Femur (tissue), 1 donor: ENCODE results near the gene YAF2.
"Not testable (repeated sequence)": the region's sequence is repeated elsewhere in the genome, so short reads cannot be mapped to it uniquely, and the experiment has no call there.

Source experiments
- DNase-seq: peaks from one replicate; pipeline ENCODE4 v3.0.0-alpha.2; 2017

Gene YAF2

GRCh38 chr12:42192258-42192657, 45.8 kb downstream of the YAF2 start:
- DNase-seq, result no peak

DNA sequence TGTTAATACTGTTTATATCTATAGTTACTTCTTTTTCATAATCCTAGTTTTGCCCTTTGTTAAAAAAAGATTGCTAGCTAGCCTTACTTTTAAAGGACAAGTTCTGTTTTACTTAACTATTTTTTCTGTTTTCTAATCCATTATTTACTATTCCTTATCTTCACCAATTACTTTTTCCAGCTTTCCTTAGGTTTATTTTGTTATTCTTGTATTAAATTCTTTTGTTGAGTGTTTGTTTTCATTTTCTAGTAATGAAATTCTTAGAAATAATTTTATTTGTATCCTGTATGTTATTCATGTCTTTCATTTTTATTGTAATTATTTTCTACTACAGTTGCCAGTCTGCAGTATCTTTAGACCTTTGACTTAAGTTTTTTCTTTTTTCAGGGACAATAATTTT, 47.7 kb downstream of the YAF2 start:
- no peak for DNase-seq

DNA sequence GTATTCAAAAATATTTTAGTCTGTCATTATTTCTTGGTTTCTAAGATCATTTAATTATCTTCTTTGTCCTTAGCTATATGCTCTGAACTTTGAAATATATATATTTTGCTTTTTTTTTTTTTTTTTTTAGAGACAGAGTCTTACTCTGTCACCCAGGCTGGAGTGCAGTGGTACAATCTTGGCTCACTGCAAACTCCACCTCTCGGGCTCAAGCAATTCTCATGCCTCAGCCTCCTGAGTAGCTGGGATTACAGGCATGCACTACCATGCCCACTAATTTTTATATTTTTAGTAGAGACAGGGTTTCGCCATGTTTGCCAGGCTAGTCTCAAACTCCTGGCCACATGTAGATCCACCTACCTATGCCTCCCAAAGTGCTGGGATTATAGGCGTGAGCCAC, 49.8 kb downstream of the YAF2 start:
- DNase-seq, result not testable (repeated sequence)

- DNase-seq, result no peak
These were observed 50.2 kb downstream of the YAF2 start for GRCh38 chr12:42187799-42188198.

- no peak for DNase-seq
These were observed 51.3 kb downstream of the YAF2 start for GRCh38 chr12:42186793-42187192.

DNA sequence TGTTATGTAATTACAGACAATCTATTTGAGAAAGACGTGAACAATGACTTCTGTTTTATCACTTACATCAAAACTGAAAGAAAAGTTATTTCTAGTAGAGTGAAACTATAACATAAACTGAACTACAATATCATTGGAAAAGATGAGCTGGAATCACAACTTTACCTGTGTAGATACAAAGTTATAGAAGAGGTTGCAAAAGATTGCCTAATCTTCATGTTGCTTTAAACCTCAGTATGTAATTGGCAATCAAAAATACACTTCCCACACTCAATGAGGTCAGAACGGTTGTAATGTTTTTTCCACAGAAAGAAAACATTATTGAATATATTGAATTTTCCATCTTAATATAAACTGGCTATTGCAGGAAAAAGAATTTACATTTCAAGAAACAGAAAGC, 55.7 kb downstream of the YAF2 start:
- DNase-seq, result no peak

GRCh38 chr12:42180990-42181596, 57.0 kb downstream of the YAF2 start:
- no peak for DNase-seq

DNA sequence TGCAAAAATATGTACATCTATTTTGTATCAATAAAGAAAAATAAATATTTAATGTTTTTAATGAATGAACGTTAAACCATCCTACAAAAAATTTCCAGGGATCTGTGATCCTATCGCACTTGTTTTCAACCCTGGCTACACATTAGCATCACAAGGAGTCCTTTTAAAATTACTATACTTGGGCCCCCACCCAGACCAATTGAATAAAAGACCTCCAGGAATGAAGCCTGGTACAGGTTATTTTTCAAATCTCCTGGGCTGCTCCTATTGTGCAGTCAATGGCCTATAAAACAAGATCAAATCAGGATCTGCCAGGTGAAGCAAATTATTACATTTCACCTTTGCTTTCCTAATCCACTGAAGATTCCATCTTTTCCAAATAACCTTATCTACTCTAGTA, 59.9 kb downstream of the YAF2 start:
- DNase-seq, result no peak

- DNase-seq, result no peak
These were observed 63.1 kb downstream of the YAF2 start for GRCh38 chr12:42174978-42175377.

DNA sequence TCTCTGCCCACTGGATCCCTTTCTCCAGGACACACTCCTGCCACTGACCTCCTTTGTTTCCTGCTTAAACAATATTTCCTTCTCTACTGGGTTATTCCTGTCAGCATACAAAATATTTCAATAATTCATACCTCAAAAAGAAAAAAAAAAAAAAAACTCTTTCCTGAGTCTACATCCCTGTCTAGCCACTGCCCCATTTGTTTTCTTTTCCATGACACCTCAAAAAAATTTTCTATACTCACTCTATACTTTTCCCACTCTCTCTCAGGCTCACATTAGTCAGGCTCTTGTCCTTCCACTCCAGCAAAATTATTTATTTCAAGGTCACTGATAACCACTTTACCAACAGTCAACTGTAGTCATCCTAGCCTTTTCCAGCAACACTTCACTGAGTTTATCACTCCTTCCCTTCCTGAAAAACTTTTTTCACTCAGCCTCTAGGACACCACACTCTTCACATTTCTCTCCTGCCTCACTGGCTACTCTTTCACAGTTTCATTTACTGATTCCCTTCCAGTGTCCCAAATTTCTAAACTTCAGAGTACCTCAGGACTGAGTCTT, 64.0 kb downstream of the YAF2 start:
- no peak for DNase-seq

DNA sequence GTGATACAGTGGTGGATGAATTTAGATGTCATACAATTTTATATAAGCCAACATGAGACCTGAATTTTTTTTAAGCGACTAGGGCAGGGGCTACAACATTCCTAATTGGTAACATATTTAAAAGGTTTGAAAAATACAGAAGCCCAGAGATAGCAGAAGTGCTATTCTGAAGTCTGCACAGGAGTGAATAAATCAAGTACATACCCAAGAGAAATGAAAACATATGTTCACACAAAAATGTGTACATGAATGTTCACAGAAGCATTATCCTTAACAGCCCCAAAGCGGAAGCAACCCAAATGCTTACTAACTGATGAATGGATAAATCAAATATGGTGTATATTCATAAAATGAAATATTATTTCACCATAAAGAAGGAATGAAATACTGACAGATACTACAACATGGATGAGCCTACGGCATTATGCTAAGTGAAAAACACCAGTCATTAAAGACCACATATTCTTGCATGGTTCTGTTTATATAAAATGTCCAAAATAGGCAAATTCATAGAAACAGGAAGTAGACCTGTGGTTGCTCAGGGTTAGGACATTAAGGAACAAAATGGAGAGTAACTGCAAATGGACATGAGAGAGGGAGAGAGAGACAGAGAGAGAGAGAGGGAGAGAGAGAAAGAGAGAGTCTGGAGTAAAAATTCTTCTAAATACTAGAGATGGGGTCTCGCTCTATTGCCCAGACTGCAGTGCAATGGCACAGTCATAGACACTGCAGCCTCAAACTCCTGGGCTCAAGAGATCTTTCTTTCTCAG, 65.4 kb downstream of the YAF2 start:
- DNase-seq, result no peak

DNA sequence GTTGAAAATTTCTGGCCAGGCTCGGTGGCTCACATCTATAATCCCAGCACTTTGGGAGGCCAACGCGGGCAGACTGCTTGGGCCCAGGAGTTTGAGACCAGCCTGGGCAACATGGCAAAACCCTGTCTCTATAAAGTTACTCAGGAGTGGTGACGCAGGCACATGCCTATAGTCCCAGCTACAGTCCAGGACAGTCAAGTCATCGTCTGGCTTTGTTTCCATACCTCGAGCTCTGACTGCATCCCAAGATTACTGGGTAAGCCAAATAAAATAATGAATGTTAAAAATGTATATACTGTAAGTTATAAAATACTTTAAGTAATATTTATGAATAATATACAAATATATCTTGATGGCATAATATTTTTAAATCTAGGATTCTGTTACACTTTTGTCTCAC, 70.3 kb downstream of the YAF2 start:
- DNase-seq, result no peak

DNA sequence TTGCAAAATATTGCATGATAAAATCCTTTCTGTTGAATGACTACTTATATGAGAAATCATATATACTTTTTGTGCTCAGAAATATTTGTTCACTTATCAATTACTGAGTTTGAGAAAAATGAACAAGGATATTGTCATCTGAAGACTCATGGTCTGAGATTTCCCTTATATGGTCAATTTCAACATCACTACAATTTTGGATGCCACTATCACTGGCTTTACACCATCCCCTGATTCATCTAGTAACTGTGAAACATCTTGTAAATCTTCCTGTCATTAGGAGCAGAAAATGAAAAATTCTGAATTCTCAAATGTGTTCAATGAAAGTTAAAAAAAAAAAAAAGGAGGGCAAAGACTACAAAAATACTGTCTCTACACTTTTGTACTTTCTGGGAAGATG, 71.5 kb downstream of the YAF2 start:
- no peak for DNase-seq

DNA sequence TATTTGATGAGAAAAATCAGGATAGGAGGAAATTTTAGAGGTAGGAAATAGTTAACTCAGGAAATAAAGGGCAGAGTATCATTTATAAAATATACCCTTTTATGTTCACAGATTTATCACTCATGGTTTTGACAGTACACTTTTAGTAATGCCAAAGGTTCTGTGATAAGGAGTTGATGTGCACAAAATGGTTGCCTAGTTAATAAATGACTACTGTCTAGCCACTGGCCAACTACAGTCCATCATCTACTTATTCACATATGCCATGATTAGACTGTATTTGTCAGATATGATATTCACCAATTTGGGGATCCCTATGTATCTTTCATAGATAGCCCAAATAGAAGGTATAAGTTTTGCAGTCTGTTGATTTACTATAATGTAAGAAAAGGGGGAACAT, 74.1 kb downstream of the YAF2 start:
- no peak for DNase-seq

DNA sequence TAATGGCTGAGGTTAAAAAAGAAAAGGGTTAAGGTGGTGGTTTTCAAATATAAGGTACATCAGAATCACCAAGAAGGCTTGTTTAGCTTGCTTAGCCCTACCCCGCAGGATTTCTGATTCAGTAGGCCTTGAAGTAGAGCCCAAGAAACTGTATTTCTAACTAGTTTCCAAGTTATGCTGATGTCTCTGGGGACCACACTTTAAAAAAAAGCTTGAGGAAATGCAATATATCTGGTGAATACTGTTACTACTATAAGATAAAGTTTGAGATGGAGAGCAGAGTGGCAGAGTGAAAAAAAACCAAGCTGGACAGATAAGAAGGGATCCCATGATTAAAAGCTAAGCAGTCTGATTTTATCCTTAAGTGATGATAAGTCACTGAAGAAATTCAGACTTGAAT, 75.1 kb downstream of the YAF2 start:
- DNase-seq, result no peak

GRCh38 chr12:42162193-42162592, 75.9 kb downstream of the YAF2 start:
- no peak for DNase-seq

DNA sequence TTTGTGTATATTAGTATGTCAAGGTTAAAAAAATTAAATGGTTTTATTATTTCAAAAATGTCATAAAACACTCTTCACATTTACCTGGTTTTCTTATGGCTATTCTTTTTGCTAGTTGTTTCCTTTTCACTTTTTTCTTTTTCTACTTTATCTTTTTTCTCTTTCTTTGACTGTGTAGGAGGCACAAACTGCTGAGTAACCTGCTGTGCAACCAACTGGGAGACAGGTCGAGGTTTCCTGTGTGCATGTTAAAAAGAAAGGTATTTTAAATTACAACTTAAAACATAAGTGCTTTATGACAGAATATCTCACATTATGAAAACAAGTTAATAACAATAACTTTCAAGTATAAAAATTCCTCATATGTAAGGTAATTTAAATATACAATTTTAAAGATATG, 76.5 kb downstream of the YAF2 start:
- DNase-seq, result no peak

DNA sequence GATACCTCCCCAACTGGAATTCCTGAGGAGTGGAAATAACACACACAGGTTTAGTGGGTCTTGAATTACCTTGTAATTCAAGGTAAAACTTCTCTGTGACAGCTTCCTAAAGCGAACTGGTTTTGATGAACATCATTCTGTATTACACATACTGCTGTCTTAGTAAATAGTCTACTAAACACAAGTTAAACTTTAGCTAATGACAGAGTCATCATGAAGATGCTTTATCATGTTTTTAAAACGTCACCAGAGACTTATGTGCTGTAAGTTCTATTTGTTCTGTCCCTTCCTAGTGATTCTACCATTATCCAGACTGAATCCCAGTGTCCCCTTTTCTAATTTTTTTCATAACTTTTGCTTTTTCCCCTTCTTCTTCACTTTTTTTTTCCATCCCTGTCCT, 81.8 kb downstream of the YAF2 start:
- no peak for DNase-seq

DNA sequence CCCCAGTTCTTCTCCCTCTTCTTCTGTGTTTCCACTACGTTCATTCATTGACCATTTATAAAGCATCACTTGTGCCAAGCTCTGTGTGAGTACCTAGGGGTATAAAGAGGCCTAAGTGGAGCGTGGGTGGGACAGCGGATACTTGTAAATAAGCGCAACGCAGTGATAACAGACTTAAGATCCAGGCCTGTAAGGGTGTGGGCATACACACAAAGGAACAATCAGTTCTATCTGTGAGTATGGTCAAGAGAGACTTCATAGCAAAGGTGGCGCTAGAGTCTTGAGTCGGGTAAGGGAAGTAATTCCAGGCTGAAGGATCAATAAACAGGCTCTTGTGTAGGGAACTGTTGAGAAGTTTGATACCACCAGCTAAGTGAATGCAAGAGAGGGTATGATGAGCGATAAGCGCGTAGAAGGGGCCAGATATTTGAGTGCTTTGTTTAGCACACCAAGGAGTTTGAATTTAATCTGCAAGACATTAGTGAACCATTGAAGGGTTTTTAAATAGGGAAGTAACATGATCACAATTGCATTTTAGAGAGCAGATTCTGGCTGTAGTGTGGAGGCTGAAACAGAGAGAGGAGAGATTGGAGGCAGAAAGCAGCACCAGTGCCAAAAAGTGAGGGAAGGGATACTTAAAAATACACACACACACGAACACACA, 92.4 kb downstream of the YAF2 start:
- no peak for DNase-seq

DNA sequence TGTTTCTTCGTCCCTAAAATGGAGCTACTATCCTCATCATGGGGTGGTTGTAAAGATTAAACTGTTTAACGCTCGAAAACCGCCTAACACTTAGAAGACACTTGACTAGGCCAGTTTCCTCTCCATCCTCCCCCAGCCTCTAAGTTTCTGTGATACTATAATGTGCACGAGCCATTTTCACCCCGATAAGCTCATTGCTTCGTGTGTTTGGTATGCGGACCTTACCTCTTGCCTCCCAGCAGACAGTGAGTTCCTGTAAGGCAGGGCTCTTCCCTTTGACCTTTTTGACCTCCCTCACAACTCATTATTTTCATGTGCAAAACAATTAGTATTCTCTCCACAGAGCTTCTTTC, 92.9 kb downstream of the YAF2 start:
- no peak for DNase-seq

- DNase-seq, result peak; percentile 95
These were observed 93.4 kb downstream of the YAF2 start, which contains the start of gene GXYLT1 for GRCh38 chr12:42144408-42145196. Gene GXYLT1 (minus strand): TSS chr12:42144874. CDS start chr12:42144646, 228 bp downstream.

DNA sequence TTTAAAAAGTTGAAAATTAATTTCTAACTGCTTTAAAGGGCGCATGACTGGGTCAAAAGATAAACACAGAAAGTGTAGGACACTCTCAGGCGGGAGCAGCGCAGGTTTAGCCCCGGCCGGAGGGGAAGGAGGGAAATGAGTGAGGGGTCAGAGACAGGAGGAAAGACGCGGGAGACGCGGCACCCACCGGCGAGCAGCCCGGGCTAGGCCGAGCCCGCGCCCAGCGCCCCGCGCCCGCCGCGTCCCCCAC, 94.0 kb downstream of the YAF2 start:
- no peak for DNase-seq

- DNase-seq, result no peak
These were observed 94.4 kb downstream of the YAF2 start for GRCh38 chr12:42143452-42144157.
